GM23248 (cell line): Measurements from ENCODE around the gene C1orf21.

Experiments
- EZH2 ChIP-seq: fragments of 200-600 bp; sonication (generic); IDR thresholded peaks from 2 replicates; pipeline ENCODE4 v1.6.1; 2018; ENCODE audit warnings: antibody characterized with exemption, mild to moderate bottlenecking; ENCODE audit not compliant: insufficient read depth, poor library complexity, severe bottlenecking
- EZH2phosphoT487 ChIP-seq: fragments of 200-600 bp; sonication (generic); IDR thresholded peaks from 2 replicates; pipeline ENCODE4 v1.6.1; 2018; ENCODE audit warnings: antibody characterized with exemption, moderate library complexity, mild to moderate bottlenecking, low read depth; ENCODE audit not compliant: insufficient read depth

DNA sequence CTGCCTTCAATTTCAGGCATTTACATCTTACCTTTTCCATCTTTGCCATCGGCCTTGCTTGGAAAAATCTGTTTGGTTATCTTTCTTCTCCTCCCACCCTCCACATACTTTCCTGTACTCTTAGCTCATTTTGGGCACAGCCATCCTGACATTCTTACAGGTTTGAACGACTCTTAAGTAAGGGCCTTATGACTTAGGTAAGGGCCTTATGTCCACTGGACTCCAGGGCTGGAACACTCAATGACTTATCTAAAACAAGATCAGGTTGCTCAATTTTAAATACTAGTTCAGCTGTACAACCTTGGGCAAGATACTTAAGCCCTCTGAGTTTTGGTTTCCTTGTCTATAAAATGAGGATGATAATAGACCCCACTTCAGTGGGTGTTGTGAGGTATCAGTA, 40.9 kb downstream of the C1orf21 start:
- no peak for TF ChIP-seq EZH2phosphoT487
- no peak for TF ChIP-seq EZH2
